Measurements from ENCODE around the gene FBXO31.

GRCh38 chr16:87409781-87410180, 26.2 kb upstream of the FBXO31 start:
- no peak for TF ChIP-seq CTCF (IDR thresholded peaks at IDR 0.05; ENCODE audit: insufficient read depth, low read length)
- TF ChIP-seq GABPA (IDR thresholded peaks at IDR 0.05; ENCODE audit: low read depth), result no peak
- no peak for TF ChIP-seq REST (IDR thresholded peaks at IDR 0.05; ENCODE audit: insufficient replicate concordance, low read depth)
